HG03060 (cell line): ENCODE measurements around the gene WFDC6.

Experiments
- ATAC-seq: cut with Tn5 transposase; IDR thresholded peaks from one replicate; pipeline ENCODE4 v1.9.1; 2021; ENCODE audit warnings: low read depth, moderate number of reproducible peaks; ENCODE audit not compliant: unreplicated experiment

The WFDC6 gene

DNA sequence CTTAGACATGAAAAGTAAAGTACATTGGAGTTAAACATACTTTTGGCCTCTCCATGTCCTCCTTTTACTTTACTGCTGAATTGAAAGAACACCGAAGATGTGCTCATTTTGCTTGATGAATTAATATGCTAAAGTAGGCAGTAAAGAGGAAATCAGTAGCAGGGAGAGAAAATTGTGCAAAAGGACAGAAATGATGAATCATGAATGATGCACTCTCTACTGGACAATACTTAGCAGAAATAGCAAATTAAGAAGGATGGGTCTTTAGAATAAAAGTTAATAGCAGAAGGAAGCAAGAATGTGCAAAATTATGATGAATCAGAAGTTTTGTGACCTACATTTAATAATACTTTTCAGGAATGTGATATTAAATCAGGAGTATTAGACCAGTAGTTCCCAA lies 15.5 kb downstream of the WFDC6 start:
- no peak for ATAC-seq

DNA sequence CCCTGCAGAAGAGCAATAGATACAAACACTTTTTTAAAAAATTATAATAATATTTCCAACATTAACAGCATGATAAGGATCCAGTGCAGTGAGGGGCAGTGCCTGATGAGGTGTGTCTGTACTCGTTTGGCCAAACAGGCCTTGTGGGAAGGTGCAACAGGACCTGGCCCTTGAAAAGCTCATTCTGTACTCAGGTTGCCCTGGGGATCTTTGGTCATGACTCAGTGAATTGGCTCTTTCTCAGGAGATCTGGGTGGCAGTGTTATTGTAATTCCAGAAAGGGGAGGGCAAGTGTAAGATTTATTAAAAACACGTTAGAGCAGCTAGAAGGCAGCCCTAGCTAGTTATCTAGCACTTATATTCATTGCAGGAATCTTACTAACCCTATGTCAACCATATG lies 21.0 kb downstream of the WFDC6 start:
- no peak for ATAC-seq

DNA sequence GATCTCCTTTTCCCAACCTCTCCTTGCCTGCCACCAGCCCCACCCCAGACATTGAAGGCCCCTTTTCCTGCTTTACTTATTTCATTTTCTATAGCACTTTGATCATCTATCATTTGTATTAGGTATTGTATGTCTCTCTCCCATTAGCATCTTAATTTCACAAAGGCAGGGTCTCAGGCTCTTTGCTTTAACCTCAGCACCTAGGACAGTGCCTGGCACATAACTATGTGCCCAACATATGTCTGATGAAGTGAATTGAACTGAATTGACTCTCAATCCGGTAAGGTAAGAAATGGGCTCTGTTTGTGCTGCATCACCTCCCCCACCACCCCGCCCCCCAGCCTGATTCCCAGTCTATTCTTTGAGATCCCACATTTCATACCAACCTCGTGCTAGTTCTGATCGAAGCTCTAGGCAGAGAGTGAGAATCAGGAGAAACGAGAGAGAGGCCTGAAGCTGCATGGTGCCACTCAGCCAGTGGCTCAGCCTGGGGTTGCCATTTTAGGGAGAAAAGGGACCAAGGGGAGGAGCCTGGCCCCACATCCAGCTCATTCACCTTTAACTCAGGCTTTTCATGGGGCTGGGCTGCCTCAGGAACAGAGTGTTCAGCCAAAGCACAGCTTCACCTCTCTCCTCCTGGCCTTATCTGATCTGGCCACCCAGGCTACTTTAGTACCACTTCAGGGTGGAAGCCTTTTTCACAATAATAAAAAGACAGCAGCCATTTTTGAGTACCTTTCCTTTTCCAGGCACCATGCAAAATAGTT lies 24.0 kb downstream of the WFDC6 start, which contains the start of gene SPINT3:
SPINT3 (minus strand) TSS at position 476 of the 767 bp plus-strand sequence; CDS start at position 462, 14 bp downstream.
- ATAC-seq: no peak

- ATAC-seq: no peak
Measured at GRCh38 chr20:45510242-45510862, 28.9 kb downstream of the WFDC6 start.

GRCh38 chr20:45509091-45509490 lies 30.2 kb downstream of the WFDC6 start:
- ATAC-seq: no peak

DNA sequence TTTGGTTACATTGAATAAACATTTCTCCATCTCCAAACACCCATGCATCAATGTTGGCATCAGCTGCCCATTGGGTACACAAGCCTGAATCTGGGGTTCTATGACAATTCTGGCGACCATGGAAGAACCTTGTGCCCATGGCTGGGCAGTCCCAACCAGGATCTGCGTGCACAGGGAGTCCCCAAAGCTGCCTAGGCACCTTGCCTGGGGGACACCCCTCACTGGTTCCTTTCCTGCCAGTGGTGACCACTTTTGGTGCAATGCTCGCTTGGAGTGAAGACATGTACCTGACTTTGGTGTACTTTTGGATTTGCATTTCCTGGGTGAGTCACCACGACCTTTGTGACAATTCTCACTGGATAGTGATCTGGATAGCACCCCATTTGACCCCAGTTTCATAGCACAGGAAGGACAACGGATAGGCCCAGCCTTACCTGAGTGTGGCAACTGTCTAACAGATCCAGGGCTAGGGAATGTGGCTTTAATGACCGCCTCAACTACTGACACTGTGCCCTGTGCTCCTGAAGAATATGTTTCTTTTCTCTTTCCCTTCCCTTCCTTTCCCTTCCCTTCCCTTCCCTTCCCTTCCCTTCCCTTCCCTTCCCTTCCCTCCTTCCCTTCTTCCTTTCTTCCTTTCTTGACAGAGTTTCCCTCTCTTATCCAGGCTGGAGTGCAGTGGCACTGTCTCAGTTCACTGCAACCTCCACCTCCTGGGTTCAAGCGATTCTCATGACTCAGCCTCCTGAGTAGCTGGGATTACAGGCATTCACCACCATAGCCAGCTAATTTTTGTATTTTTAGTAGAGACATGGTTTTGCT lies 31.0 kb downstream of the WFDC6 start:
- no peak for ATAC-seq

- peak; percentile 59 for ATAC-seq
Measured at GRCh38 chr20:45507011-45507820, 32.1 kb downstream of the WFDC6 start.

- no peak for ATAC-seq
Measured at GRCh38 chr20:45506398-45506797, 32.9 kb downstream of the WFDC6 start.

GRCh38 chr20:45503403-45503802 lies 35.9 kb downstream of the WFDC6 start:
- ATAC-seq: no peak

- no peak for ATAC-seq
Measured at GRCh38 chr20:45502561-45502960, 36.7 kb downstream of the WFDC6 start.

- no peak for ATAC-seq
Measured at GRCh38 chr20:45501600-45501999, 37.7 kb downstream of the WFDC6 start.

DNA sequence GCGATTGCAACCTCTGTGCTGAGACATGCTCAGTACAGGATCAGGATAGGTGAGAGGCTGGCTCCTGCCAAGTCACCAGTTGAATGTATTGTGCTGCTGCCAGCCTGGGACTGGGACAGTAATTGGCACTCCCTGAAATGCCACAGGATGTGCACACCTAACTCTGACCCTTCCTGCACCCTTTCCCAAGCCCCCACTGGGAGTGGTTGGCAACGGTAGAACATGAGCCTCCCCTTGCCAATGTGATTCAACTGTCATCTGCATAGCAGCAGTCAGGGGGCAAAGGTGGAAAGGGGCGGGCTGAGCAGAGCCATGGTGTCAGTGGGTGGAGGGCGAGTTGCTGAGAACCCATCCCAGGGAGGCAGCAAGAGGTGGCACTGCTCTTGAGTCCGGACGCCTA lies 39.3 kb downstream of the WFDC6 start:
- ATAC-seq: no peak

GRCh38 chr20:45497971-45498494 lies 41.2 kb downstream of the WFDC6 start:
- no peak for ATAC-seq

DNA sequence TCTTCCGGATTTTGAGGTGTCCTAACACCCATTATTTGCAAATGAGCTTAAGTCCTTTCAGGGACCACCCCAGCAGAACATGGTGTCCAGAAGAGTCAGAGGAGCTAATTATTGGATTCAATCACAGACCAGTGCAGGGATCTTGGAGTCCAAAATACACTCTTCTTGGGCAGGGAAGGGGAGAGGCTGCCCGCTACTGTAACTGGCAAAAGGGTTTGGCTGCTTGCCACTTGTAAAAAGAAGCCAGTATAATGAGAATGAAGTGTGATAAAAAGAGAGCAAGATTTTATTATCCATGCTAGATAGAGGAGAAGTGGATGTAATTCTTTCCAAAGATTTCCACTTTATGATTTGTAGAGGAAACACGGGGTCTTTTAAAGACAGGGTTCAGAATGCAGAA lies 43.1 kb downstream of the WFDC6 start:
- no peak for ATAC-seq

- ATAC-seq: no peak
Measured at GRCh38 chr20:45495501-45495941, 43.8 kb downstream of the WFDC6 start.

GRCh38 chr20:45489083-45489531 lies 50.2 kb downstream of the WFDC6 start:
- no peak for ATAC-seq

DNA sequence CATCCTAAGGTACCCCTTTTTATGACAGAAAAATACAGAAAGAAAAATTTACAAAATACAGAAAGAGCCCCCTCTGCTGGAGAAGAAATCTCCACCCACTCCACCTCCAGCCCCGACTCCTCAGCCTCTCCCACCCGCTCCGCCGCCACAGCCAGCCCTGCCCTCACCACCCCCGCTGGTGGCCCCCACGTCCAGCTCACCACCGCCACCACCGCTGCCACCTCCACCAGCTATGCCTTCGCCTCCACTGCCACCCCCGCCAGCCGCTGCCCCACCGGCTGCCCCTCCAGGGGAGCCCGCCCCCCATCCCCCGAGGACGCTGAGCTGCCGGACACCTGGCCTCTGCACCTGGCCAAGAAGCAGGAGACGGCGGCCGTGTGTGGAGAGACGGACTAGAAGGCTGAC lies 52.0 kb downstream of the WFDC6 start:
- no peak for ATAC-seq

DNA sequence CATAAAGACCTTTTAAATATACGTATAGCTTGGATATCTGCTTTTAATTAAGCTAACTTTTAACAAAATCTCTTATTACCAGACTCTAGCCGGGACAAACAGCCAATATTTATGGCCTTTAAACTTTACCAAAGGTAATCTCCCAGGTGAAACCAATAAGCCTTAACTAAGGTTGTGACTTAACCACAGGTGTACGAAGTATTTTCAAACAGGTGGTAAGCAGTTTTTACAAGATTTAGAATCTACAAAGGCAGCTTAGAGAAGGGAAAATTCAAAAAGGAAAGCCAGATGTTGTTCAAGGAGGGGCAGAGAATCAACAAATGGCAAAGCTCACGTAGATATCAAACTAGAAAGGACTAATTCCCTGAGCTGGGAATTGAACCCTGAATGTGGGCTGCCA lies 53.9 kb downstream of the WFDC6 start:
- no peak for ATAC-seq

GRCh38 chr20:45484676-45485075 lies 54.6 kb downstream of the WFDC6 start:
- ATAC-seq: no peak
